Activated CD4-positive, CD25-positive, alpha-beta regulatory T cell treated with anti-CD3 and anti-CD28 coated beads, Interleukin-2, amount 50 U/mL, for 16 hours (primary cell): ENCODE results near the gene PRR11.
A peak's percentile ranks its signal among the peaks of the same experiment; 100 is the strongest.
"Not testable (repeated sequence)": the region's sequence is repeated elsewhere in the genome, so short reads cannot be mapped to it uniquely, and the experiment has no call there.

Experiments used
- DNase-seq: peaks from one replicate; pipeline ENCODE4 v3.0.0-alpha.2; 2020; ENCODE audit warnings: low read depth, low spot score

Gene PRR11

DNA sequence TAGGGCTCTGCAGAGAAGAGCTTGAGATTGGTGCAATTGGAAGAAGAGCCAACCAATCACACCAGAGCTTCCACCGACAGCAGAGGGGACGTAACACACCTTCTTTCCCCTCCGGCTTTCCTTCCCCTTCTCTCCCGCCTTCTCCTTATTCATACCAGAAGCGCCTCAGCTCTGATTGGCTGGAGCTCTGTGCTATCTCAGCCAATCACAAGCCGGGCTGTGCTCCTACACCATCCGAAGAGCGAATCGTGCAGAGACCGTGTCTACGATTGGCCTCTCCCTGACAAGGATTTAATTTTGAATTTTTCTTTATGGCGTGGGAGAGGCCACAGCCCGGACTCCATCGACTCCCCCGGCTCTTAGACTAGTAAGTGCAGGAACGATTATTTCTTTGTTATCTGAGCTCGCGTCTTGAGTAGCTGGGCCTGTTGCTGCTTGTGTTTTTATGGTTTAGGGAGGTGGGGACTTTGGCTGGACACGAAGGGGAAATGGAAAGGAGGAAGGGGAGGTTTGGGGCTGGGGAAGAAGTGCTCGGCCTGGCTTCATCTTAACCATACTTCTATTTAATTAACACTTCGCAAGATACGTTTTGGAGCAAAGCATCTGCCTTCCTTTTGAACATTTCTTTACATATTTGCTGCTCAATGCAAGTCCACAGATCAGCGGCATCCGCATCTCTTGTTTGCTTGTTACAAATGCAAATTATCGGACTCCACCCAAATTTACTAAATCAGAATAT lies at the start of gene PRR11:
Gene PRR11 (plus strand): TSS at position 308 of the 739 bp plus-strand sequence. CDS start 14,007 bp downstream, outside the sequence.
- peak; percentile 89 for DNase-seq

GRCh38 chr17:59105852-59106462 lies 49.6 kb upstream of the PRR11 start:
- DNase-seq: peak; percentile 64

- peak; percentile 97 for DNase-seq
These were observed 48.9 kb upstream of the PRR11 start, which contains the start of gene TRIM37 for GRCh38 chr17:59106463-59107305. TRIM37 (minus strand) TSS chr17:59106880; CDS start chr17:59106461, 419 bp downstream.

GRCh38 chr17:59107306-59107670 lies 48.3 kb upstream of the PRR11 start:
- DNase-seq: no peak

- DNase-seq: no peak
These were observed 47.0 kb upstream of the PRR11 start for GRCh38 chr17:59108400-59109102.

GRCh38 chr17:59110973-59111372 lies 44.6 kb upstream of the PRR11 start:
- no peak for DNase-seq

DNA sequence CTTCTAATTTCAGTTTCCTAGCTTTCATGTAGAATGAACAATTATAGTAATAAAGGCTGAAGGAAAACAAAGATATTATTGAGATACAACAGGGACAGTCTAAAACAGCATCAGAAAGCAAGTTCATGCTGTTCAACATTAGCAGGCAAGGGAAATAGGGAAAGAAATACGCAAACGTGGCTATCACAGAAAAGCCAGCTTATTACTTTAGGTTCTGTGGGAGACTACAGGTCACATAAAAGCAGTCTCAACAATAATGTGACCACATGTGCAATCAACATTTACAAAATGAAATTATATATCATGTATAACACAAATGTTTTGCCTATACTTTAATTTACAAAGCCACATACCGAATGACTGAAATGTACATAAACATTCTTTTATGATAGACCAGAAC lies 44.0 kb upstream of the PRR11 start:
- DNase-seq: no peak

GRCh38 chr17:59115474-59115873 lies 40.1 kb upstream of the PRR11 start:
- no peak for DNase-seq

- DNase-seq: no peak
These were observed 33.6 kb upstream of the PRR11 start for GRCh38 chr17:59121901-59122480.

DNA sequence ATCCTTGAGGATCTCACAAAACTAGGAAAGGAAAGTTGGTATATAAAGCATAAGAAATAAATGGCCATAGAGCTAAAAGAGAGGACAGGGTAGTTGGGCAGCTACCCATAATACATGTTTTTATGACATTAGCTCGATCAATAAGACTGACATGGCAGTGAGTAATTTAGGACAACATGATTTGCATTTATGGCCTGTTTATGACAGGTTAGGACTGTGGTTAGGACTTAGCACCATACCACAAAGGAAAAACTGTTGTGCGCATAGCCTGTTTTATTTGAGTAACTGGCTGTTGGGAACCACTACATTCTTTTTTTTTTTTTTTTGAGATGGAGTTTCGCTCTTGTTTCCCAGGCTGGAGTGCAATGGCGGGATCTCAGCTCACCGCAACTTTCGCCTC lies 30.9 kb upstream of the PRR11 start:
- no peak for DNase-seq

DNA sequence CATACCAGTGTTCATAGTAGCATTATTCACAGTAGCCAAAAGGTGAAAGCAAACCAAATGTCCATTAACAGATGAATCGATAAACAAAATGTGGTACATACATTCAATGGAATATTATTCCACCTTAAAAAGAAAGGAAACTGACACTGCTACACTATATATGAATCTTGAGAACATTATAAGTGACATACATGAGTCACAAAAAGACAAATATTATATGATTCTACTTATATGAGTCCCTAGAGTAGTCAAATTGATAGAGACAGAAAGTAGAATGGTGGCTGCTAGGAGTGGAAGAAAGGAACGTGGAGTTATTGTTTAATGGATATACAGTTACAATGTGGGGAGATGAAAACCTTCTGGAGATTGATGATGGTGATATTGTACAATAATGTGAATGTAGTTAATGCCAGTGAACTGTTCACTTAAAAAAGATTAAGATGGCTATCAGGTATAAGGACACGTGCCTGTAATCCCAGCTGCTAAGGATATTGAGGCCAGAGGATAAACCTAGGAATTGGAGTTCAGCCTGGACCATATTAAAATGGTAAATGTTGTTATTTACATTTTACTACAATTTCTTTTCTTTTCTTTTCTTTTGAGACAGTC lies 28.6 kb upstream of the PRR11 start:
- no peak for DNase-seq

- DNase-seq: no peak
These were observed 25.7 kb upstream of the PRR11 start for GRCh38 chr17:59129814-59130213.

- no peak for DNase-seq
These were observed 24.4 kb upstream of the PRR11 start for GRCh38 chr17:59131131-59131530.

DNA sequence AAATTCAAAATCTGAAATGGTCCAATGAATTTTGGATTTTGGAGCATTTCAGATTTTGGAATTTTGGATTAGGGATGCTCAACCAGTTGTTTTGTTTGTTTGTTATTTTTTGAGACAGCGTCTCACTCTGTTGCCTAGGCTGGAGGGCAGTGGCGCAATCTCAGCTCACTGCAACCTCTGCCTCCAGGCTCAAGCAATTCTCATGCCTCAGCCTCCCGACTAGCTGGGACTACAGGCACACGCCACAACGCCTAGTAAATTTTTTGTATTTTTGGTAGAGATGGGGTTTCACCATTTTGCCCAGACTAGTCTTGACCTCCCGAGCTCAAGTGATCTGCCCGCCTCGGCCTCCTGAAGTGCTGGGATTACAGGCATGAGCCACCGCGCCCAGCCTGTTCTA lies 17.2 kb upstream of the PRR11 start:
- DNase-seq: not testable (repeated sequence)

GRCh38 chr17:59139939-59140338 lies 15.6 kb upstream of the PRR11 start:
- DNase-seq: no peak

DNA sequence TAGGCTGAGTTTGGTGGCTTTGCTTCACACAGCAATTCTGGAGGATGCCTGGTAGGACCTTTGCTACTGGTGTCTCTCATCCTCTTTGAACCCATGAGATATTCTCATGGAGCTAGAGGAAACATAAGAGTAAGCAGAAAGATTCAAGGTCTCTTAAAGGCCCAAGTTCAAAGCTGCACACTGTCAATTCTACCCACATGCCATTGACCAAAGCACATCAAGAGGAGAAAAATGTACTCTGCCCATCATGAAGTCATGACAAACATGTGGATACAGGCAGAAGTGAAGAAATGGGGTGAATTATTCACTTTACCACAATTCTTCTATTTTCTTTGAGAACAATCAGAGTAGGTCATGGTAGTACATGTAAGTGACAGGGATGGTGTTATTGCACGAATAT lies 13.7 kb upstream of the PRR11 start:
- no peak for DNase-seq

- no peak for DNase-seq
These were observed 9.9 kb upstream of the PRR11 start for GRCh38 chr17:59145571-59146096.

DNA sequence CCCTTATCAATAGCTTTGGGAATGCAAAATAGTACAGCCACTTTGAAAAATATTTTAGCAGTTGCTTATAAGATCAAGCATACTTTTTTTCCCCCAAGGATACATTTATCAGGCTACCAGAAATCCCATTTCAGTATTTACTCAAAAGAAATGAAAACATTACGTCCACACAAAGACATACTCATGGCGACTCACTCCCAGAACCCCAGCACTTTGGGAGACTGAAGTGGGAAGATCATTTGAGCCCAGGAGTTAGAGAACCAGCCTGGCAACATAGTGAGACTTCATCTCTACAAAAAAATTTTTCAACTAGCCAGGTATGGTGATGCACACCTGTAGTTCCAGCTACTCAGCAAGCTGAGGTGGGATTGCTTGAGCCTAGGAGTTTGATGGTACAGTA lies 6.5 kb upstream of the PRR11 start:
- no peak for DNase-seq

GRCh38 chr17:59149841-59150511 lies 5.6 kb upstream of the PRR11 start:
- no peak for DNase-seq

- DNase-seq: no peak
These were observed 4.5 kb upstream of the PRR11 start for GRCh38 chr17:59151006-59151405.
